GM18499 (cell line): ENCODE data around the gene KRT9.
"Not testable (repeated sequence)": the region's sequence is repeated elsewhere in the genome, so short reads cannot be mapped to it uniquely, and the experiment has no call there.

ENCODE experiments used
- ATAC-seq: cut with Tn5 transposase; IDR thresholded peaks from one replicate; pipeline ENCODE4 v1.9.1; 2021; ENCODE audit warnings: moderate number of reproducible peaks; ENCODE audit not compliant: insufficient read depth, unreplicated experiment

Gene KRT9

DNA sequence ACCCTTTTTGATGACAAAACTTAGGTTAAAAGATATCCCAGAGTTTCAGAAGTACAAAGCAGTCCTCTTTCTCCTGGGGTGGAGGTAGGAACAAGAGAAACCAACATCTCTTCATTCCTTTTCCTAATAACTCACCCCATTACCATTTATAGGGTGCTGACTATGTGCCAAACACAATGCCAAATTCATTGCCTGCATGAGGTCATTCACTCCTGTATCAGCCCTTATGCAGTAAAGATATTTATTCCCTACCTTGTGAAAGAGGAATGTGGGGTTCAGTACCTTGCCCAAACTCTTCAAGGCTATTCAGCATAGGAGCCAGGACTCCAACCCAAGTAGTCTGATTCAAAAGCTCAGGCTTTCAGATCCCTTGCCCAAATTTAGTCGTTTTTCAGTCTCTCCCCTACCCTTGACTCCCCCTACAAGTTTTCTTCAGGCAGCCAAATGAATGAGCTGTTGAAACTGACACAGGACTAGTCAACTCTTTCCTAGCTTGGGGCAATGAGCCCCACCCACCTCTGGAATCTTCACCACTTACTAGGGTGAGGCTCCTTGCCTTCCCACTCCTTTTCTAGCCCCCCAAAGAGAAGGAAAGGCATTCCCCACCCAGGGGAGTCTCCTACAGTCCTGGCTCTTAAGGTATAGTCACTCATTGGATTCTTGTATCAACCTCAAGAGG lies 9.0 kb upstream of the KRT9 start:
- no peak for ATAC-seq

GRCh38 chr17:41580244-41580575 lies 8.4 kb upstream of the KRT9 start:
- no peak for ATAC-seq

DNA sequence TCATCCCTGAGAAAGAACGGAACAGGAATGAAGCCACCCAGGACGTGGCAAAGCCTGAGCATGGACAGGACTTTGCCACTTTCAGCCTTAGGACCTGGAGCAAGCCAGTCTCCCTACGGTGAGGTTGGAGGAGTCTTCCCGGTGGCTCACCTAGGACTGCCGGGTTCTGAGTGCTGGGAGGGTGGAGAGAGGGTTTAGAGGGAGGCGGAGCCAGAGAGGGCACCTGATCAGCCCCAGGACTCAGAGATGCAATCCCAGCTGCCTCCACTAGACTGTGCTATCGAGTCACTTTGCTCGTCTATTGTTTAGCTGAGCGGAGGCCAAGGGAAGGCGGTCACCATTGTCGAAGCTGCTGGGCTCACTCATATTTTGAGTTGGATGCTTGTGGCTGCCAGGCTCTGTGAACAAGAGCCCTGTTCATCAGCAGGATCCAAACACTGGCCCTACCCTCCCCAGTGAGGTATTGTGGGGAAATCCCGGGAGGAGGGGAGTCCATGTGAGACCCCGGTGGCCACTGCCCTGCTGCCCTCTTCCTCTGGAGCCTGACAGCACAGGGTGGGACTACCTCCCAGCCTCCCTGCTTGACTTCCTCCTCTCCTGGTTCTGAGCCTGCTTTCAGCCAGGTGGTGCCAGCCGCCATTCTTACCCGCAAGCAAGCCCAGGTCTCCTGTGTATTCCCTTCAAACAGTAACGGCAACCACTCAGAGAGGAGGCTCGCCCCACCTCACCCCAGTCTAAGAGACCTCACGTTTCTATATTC lies 7.8 kb upstream of the KRT9 start:
- no peak for ATAC-seq

DNA sequence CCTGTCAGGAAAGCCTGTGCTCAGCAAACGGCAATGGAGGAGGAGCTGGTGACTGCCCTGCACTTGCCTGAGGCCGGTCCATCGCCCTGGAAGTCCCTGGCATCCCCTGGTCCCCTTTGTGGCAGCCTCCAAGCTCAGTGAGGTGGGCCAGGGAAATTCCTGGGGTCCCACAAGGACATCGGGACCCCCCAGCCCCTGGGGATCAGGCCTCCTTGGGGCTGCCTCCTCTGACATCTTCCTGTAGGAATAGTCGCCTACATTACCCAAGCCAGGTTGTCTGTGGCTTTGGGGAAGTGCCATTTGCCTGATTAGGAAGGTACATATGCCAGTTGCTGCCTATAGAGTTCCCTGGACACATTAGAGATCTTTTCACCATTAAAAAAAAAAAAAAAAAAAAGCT lies 7.1 kb upstream of the KRT9 start:
- ATAC-seq: no peak

- ATAC-seq: no peak
Observed at GRCh38 chr17:41578538-41578937, 6.7 kb upstream of the KRT9 start.

- not testable (repeated sequence) for ATAC-seq
Observed at GRCh38 chr17:41576740-41577139, 4.9 kb upstream of the KRT9 start.

GRCh38 chr17:41575336-41575735 lies 3.5 kb upstream of the KRT9 start:
- no peak for ATAC-seq

DNA sequence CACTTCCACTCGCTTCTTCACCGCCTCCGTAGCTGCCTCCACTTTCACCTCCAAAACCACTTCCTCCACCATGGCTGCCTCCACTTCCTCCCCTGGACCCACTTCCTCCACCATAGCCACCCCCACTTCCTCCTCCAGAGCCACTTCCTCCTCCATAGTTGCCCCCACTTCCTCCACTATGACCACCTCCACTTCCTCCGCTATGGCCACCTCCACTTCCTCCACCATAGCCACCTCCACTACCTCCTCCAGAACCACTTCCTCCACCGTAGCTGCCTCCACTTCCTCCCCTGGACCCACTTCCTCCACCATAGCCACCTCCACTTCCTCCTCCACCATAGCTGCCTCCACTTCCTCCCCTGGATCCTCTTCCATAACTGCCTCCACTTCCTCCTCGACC lies 4.5 kb downstream of the KRT9 start:
- ATAC-seq: no peak

DNA sequence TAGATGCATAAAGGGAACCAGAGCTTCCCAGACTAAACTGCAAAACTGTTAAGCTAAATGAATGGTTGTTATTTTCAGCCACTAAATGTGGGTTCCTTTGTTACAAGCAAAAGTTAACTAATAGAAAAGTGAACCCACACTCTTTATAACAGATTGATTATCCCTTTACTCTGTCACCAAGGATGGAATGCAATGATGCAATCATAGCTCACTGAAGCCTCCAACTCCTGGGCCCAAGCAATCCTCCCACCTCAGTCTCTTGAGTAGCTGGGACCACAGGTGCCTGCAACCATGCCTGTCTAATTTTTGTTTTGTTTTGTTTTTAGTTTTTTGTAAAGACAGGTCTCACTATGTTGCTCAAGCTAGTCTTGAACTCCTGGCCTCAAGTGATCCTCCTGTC lies 6.5 kb downstream of the KRT9 start:
- no peak for ATAC-seq

GRCh38 chr17:41563607-41564170 lies 8.2 kb downstream of the KRT9 start:
- no peak for ATAC-seq

DNA sequence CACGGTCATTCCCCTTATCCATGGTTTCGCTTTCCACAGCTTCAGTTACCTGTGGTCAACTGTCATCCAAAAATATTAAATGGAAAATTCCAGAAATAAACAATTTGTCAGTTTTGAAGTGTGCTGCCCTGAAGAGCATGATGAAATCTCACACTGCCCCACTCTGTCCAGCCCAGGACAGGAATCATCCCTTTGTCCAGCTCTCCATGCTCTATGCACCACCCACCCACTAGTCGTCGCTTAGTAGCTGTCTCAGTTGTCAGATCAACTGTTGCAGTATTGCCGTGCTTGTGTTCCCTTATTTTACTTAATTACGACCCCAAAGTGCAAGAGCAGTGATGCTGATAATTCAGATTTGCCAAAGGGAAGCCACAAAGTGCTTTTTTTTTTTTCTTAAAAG lies 10.3 kb downstream of the KRT9 start:
- no peak for ATAC-seq

DNA sequence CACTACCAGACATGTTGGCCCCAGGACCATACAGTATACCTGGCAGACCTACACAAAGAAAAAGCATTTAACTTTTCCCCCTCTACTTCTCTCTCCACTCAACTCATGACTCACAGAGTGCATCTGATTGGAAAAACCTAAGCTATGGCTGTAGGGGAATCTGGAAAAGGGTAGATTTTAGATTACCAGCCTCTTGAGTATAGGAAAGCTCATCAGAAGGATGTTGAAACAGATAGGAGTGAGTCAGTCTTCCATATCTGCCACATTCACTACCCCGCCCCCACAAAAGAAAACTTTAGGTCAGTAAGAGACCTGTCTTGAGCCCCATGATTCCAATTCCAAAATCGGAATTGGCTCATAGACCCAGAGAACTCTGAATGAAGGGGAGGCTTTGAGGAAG lies 12.3 kb downstream of the KRT9 start:
- ATAC-seq: no peak

- no peak for ATAC-seq
Observed at GRCh38 chr17:41556931-41557330, 14.9 kb downstream of the KRT9 start.

- no peak for ATAC-seq
Observed at GRCh38 chr17:41556306-41556705, 15.6 kb downstream of the KRT9 start.

DNA sequence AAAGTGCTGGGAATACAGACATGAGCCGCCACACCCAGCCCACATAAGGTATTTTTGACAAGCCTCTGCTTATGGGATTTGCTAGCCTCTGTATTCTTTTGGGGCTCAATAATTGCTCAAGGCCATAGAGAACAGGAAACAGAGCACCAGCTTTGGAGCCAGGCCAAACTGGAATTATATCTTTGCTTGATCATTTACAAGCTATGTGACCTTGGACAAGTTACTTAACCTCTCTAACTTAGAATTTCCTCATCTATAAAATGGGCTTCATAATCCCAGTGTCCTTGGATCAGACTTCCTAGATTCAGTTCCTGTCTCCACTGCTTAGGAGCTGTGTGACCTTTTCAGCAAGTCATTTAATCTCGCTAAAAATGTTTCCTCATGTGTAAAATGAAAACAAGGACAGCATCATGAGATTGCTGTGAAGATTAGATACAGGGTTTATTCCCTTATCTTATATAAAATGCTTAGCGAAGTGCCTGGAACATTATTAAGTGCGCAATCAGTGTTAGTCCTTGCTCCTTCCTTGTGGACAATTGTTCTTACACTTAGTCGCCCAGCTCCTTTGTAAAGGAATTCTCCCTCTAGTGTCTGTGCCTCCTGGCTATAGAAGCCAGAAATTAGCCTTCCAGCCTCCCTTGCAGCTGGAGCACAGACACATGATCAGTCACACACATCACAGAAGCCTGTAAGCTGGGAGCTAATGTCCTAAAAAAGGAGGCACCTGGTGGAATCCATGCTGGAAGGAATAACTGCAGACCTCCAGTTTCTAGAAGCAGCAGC lies 16.6 kb downstream of the KRT9 start:
- no peak for ATAC-seq

GRCh38 chr17:41553987-41554680 lies 17.7 kb downstream of the KRT9 start:
- ATAC-seq: no peak

GRCh38 chr17:41553176-41553575 lies 18.7 kb downstream of the KRT9 start:
- ATAC-seq: no peak

- no peak for ATAC-seq
Observed at GRCh38 chr17:41552455-41552854, 19.4 kb downstream of the KRT9 start.

GRCh38 chr17:41551365-41551764 lies 20.5 kb downstream of the KRT9 start:
- no peak for ATAC-seq

GRCh38 chr17:41549596-41550039 lies 22.2 kb downstream of the KRT9 start:
- ATAC-seq: no peak
